Sigmoid colon (tissue), 4 donors: ENCODE data around the gene GYG2.

ENCODE experiments used
- CTCF ChIP-seq, 4 experiments: fragments of 450-650 bp in 3 of 4; fragments of 200-600 bp in 1 of 4; IDR thresholded peaks; one replicate each; pipeline ENCODE4 v1.5.1; 2016 to 2019; ENCODE audit warnings: antibody characterized with exemption in 4 of 4, mild to moderate bottlenecking in 3 of 4, moderate library complexity in 2 of 4
- EP300 ChIP-seq, 4 donors: sonication (generic); formaldehyde crosslinking; IDR thresholded peaks; one replicate each; pipeline ENCODE4 v1.6.1; 2017; ENCODE audit warnings: antibody characterized with exemption in 4 of 4
- POLR2A ChIP-seq, 2 donors: fragments of 450-650 bp; IDR thresholded peaks; one replicate each; pipeline ENCODE4 v1.6.1; 2016; ENCODE audit warnings: antibody characterized with exemption in 2 of 2, mild to moderate bottlenecking in 2 of 2, moderate library complexity in 2 of 2
- POLR2AphosphoS5 ChIP-seq, 4 donors: sonication (generic); formaldehyde crosslinking; IDR thresholded peaks; one replicate each; pipeline ENCODE4 v1.6.1; 2017; ENCODE audit warnings: antibody characterized with exemption in 4 of 4

- TF ChIP-seq POLR2A (IDR thresholded peaks at IDR 0.05) (no peak), CTCF (IDR thresholded peaks at IDR 0.05) (no peak), POLR2AphosphoS5 (IDR thresholded peaks at IDR 0.05) (no peak), EP300 (IDR thresholded peaks at IDR 0.05) (no peak)
Measured at GRCh38 chrX:2907295-2907694, 78.6 kb downstream of the GYG2 start.
